AG20443 (cell line): Measurements from ENCODE around the gene ENPP1.
A peak's percentile ranks its signal among the peaks of the same experiment; 100 is the strongest.

Experiments used
- DNase-seq: peaks from one replicate; pipeline ENCODE4 v3.0.0; 2012; ENCODE audit warnings: low spot score, mixed read lengths

ENPP1 gene

GRCh38 chr6:131787079-131787478, 20.7 kb upstream of the ENPP1 start:
- DNase-seq = no peak

- DNase-seq = peak; percentile 45
Observed at GRCh38 chr6:131787766-131788712, 19.8 kb upstream of the ENPP1 start.

GRCh38 chr6:131789219-131789618, 18.6 kb upstream of the ENPP1 start:
- DNase-seq = no peak

DNA sequence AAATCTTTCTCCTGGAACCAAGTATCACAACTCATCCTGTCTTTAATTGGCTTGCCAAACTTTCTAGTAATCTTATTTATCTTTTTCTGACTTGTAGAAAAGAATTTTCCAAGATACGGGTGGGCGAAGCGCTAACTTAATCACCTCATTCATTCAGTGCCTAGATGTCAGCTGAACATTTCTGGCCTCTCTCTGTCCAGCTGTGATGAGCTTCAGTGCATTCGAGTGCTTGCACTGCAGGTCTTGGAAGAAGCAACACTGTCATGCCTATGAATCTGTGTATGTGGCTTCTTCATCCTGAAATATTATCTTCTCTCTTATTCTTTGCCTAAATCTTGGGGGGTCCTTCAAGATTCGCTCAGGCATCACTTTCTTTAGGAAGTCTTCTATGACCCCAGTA, 16.3 kb upstream of the ENPP1 start:
- DNase-seq = no peak

- no peak for DNase-seq
Observed at GRCh38 chr6:131792091-131792496, 15.7 kb upstream of the ENPP1 start.

- DNase-seq = no peak
Observed at GRCh38 chr6:131795366-131795765, 12.5 kb upstream of the ENPP1 start.

GRCh38 chr6:131802347-131802746, 5.5 kb upstream of the ENPP1 start:
- no peak for DNase-seq

GRCh38 chr6:131803007-131803769, 4.6 kb upstream of the ENPP1 start:
- no peak for DNase-seq

DNA sequence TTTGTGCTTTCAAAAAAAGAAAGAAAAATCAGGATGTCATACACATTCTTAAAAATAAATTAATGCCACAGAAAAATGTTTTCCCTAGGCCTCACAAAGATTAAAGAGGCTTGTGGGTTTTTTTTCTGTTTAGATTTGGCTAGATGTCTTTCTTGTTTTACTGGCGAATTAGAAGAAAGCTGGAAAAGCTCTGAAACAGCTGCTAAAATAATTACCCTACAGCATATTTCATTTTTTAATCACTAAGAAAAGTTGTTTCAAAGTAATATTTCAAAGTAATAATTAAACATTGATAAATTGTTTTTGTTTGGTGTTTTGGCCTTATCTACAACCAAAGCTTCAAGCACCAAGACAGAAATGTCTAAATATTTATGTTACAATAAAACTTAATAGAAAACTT, 3.7 kb upstream of the ENPP1 start:
- DNase-seq = no peak

DNA sequence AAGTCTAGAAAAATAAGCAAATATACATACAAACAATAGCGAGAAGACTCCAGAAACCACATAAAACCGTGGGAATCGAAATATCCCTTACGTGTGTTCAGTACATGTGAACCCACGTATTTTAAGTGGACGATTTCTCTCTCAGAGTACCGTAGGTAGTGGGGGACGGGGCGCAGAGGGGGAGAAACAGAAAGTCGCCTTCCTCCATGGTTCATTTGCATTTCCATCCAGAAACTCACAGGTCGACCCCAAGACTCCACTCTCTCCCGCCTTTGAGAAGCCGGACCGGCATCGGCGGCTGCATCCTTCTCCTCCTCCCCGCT, 538 bp upstream of the ENPP1 start:
- DNase-seq = no peak

- DNase-seq = no peak
Observed at GRCh38 chr6:131808460-131809269, 845 bp downstream of the ENPP1 start.

DNA sequence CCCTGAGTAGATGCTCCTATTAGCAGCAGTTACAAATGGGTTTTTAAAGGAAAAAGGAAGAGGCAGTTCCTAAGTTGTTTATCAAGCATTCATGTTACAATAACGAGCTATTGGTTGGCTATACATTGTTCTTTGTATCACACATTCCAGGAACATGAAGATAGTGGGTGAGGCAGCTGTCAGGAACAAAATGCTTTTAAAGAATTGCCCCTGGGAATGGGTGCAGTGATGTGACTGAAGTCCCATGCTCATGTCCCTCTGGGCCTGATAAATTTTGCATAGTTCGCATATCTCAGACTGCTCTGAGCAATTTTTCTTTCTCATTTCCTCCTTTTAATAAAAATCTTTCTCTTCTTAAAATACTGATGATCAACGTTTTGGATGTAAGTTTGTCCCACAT, 3.7 kb downstream of the ENPP1 start:
- DNase-seq = no peak

DNA sequence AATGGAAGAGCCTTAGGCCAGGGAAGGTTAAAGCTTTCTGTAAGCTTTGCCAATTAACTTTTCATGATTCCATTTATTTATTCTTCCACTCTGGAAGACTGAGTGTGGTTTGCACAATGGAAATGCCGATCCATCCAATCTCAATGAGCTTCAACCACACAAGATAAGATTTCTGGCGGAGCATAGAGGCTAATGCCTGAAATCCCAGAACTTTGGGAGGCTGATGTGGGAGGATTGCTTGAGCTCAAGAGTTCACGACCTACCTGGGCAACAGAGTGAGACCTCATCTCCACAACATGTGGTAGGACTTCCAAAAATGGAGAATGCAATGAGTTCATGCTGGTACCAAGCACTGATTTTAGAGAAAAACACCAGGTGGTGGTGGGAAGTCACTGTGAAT, 6.2 kb downstream of the ENPP1 start:
- DNase-seq = no peak

DNA sequence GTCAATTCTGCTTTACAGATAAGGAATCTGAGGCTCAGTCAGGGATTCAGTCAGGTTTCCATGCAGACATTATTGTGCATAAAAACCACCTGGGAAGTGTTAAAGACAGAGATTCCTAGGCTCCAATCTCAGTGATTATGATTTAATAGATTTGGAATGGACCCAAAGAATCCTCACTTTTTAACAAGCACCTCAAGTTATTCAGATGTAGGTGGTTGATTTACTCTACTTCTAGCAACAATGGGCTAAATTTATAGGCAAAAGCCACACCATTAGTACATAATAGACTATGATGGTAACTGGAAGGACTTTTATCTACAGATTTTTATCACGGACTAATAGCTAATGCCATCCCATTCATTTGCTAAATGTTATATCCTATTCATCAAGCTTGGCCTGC, 9.0 kb downstream of the ENPP1 start:
- DNase-seq = no peak

- peak; percentile 21 for DNase-seq
Observed at GRCh38 chr6:131819572-131820124, 11.8 kb downstream of the ENPP1 start.

GRCh38 chr6:131821010-131821807, 13.4 kb downstream of the ENPP1 start:
- DNase-seq = no peak

GRCh38 chr6:131822119-131822518, 14.3 kb downstream of the ENPP1 start:
- no peak for DNase-seq

GRCh38 chr6:131823276-131823902, 15.6 kb downstream of the ENPP1 start:
- peak; percentile 12 for DNase-seq

- no peak for DNase-seq
Observed at GRCh38 chr6:131825946-131826345, 18.1 kb downstream of the ENPP1 start.

DNA sequence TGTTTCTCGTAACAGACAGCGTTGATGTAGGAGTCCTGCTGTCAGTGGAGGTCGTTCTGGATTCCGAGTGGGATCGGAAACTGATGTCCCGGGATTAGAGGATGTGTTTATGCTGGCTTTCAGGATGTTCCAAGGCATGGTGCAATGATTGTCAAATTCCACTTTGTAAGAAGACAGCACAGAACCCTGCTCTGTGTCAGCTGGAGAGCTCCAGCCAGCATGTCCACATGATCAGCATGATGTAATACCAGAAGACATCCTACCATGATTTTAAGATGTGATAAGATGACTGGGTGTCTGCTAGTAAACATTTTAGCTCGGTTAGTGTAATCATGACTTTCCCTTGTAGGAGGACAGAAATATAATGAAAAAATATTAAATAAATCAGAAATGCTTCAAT, 20.3 kb downstream of the ENPP1 start:
- peak; percentile 67 for DNase-seq

DNA sequence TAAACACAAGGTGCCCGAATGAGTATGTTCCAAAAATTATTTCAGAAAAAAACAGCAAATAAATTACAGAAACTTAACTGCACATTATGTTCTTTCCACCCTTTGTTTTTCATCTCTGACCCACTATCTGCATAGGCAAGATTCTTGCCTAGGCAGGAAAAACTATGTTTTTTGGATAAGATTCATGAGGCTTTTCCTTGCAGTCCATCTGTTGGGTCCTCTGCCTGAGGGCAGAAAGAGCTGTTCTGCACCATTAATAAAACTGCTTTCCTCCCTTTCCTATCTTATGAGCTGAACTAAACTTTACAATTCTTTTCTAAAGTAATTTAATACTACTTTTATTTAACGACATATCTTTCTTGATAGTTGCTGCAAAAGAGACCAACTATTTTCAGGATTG, 21.1 kb downstream of the ENPP1 start:
- DNase-seq = no peak
